Esophagus (tissue), 2 donors: ENCODE measurements around the gene PPP1R9A. TPM values are rescaled to one million over a fixed set of nuclear protein-coding genes. Genes with fewer than 3 reads are reported as not detected.
"Not testable (repeated sequence)": the region's sequence is repeated elsewhere in the genome, so short reads cannot be mapped to it uniquely, and the experiment has no call there.

ENCODE experiments used
- H3K27ac ChIP-seq, 2 donors: one replicate each; pipeline ENCODE4 v1.5.1; 2013; ENCODE audit warnings: low read depth in 2 of 2, mild to moderate bottlenecking in 2 of 2, inconsistent platforms in 1 of 2, low read length in 1 of 2, moderate library complexity in 1 of 2
- H3K27me3 ChIP-seq, 2 donors: one replicate each; pipeline ENCODE4 v1.6.1; 2013; ENCODE audit warnings: low read length in 2 of 2, control low read depth in 1 of 2, mild to moderate bottlenecking in 1 of 2; ENCODE audit not compliant: insufficient read depth in 2 of 2, control insufficient read depth in 1 of 2
- H3K36me3 ChIP-seq, 2 donors: one replicate each; pipeline ENCODE4 v1.6.1; 2013; ENCODE audit warnings: low read length in 1 of 2; ENCODE audit not compliant: control insufficient read depth in 2 of 2, insufficient read depth in 2 of 2
- H3K4me1 ChIP-seq, 2 donors: one replicate each; pipeline ENCODE4 v1.6.1; 2013; ENCODE audit warnings: low read length in 1 of 2; ENCODE audit not compliant: control insufficient read depth in 2 of 2, insufficient read depth in 2 of 2
- H3K4me3 ChIP-seq, 2 donors: one replicate each; pipeline ENCODE4 v1.5.1; 2013; ENCODE audit warnings: low read length in 2 of 2, mild to moderate bottlenecking in 2 of 2, low read depth in 1 of 2, moderate library complexity in 1 of 2
- H3K9me3 ChIP-seq, 2 donors: one replicate each; pipeline ENCODE4 v1.6.1; 2013; ENCODE audit warnings: mild to moderate bottlenecking in 2 of 2, low read depth in 1 of 2, low read length in 1 of 2, moderate library complexity in 1 of 2; ENCODE audit not compliant: control insufficient read depth in 2 of 2, insufficient read depth in 1 of 2
- WGBS, 2 donors: extraction: QIAGEN DNeasy Blood & Tissue Kit; methylation state at CpG; one replicate each; pipeline ENCODE4 v1.1.7; 2013; 5-methylcytosine and 5-hydroxymethylcytosine counted together
- polyA plus RNA-seq, 2 donors: library from polyadenylated mRNA; stranded (reverse); fragments of 200-250 nt; gene quantifications; one replicate each; pipeline ENCODE4 v1.2.3, GENCODE V29; 2013
- donor health status: healthy with polysubstance abuse.
- donor health status: Bipolar disorder and iron deficiency.

The PPP1R9A gene
- polyA plus RNA-seq, 2 donors, result 0.51 to 0.65 TPM

GRCh38 chr7:94998266-94999068, 91.1 kb downstream of the PPP1R9A start:
- Histone ChIP-seq H3K36me3 (no peaks in the 10 kb centered on the region), H3K4me1 (peaks cover 0 to 3% of the 10 kb centered on the region in 2 donors), H3K27me3 (no peaks in the 10 kb centered on the region), H3K9me3 (no peaks in the 10 kb centered on the region), H3K27ac (peak overlapping the region in 1 of 2 donors; percentile 21), H3K4me3 (no peak overlapping the region)
- WGBS, 2 donors, result 66 to 68% methylated on average over 3 of the region's 3 CpGs

DNA sequence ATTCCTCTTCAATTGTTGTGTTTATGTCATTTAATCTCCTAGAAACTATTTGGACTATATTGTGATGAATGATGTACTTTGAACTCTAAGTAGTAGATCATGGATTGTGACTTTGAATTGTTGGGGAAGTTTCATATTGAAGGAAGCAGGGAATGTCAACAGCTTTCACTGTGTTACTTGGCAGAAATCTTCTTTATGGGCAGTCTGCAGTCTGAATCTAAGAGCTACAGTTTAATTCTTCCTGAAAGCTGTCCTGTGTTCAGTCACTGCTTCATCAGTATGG, 91.6 kb downstream of the PPP1R9A start:
- Histone ChIP-seq H3K4me1 (peaks cover 0 to 3% of the 10 kb centered on the region in 2 donors), H3K27ac (no peak overlapping the region), H3K36me3 (no peaks in the 10 kb centered on the region)

GRCh38 chr7:94999601-95000000, 92.2 kb downstream of the PPP1R9A start:
- H3K27ac ChIP-seq, H3K4me3 ChIP-seq, H3K4me1 ChIP-seq, H3K9me3 ChIP-seq, H3K36me3 ChIP-seq, H3K27me3 ChIP-seq: not testable (repeated sequence)
- WGBS, 2 donors, result 93 to 94% methylated on average over 5 of the region's 5 CpGs

More for the DNA sequence above, 91.6 kb downstream of the PPP1R9A start:
- Histone ChIP-seq H3K4me3 (no peak overlapping the region), H3K27me3 (no peaks in the 10 kb centered on the region), H3K9me3 (no peaks in the 10 kb centered on the region)

GRCh38 chr7:95001258-95001657, 93.9 kb downstream of the PPP1R9A start:
- 82 to 83% methylated on average over 3 of the region's 3 CpGs for WGBS, 2 donors

DNA sequence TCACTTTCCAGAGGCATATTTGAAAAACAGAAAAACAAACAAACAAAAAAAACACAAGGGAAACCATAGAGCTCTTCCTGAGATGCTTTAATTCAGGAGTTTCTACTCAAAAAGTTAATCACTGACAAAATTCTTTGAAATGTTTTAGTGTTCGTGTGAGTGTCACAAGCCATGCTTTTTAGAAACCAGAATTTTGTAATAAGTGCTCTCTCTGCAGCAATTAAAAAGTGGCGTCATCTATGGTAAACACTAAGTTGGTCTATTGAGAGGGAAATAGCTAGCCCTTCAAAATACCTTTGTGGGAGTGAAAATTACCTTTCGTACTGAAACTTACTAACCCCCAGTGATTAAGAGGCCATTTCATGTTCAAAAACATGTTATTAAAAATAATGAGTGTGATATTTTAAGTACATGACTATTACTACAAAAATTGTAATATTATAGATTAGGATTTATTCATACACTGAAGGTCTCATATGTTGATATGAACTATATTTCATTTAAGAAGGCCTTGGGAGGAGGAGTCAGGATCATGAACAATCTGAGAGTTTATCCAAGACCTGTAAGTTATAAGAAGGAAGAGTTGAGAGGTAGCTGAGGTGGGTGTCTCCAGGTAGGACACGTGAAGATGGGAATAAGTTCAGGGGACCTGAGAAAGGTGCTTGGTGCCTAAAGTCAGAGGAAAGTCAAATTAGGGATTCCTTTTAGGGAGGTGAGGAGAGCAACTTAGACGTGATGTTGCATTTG, 94.6 kb downstream of the PPP1R9A start:
- Histone ChIP-seq H3K27ac (no peak overlapping the region), H3K36me3 (no peaks in the 10 kb centered on the region)
- WGBS, 2 donors, result 89 to 93% methylated on average over 5 of the region's 5 CpGs

More at GRCh38 chr7:95001258-95001657, 93.9 kb downstream of the PPP1R9A start:
- Histone ChIP-seq H3K4me3 (no peak overlapping the region), H3K27ac (no peak overlapping the region), H3K27me3 (no peaks in the 10 kb centered on the region), H3K36me3 (no peaks in the 10 kb centered on the region), H3K9me3 (no peaks in the 10 kb centered on the region), H3K4me1 (peaks cover 0 to 3% of the 10 kb centered on the region in 2 donors)

DNA sequence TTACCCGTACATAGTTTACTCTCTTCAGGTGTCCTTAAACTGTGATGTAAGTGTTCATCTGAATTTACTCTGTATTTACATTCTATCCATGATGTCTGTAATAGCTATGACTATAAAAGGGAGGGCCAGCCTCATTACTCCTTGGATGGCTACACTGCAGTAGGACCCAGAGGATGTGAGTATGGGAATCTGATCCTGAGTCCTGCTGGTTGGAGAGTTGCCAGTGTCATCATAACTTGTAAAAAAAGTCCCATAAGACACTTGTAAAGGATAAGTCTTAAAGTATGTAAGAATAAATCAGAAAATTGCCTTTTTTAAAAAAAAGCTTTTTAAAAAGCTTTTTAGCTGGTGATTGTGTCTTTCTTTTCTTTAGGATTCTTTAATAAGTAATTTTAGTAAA, 95.4 kb downstream of the PPP1R9A start:
- WGBS, 2 donors, result 94 to 96% methylated on average over 1 of the region's 1 CpG

More for the DNA sequence above, 94.6 kb downstream of the PPP1R9A start:
- Histone ChIP-seq H3K27me3 (no peaks in the 10 kb centered on the region), H3K4me1 (peaks cover 0 to 3% of the 10 kb centered on the region in 2 donors), H3K9me3 (no peaks in the 10 kb centered on the region), H3K4me3 (no peak overlapping the region)

GRCh38 chr7:95004618-95005247, 97.3 kb downstream of the PPP1R9A start:
- H3K27me3 ChIP-seq, result no peaks in the 10 kb centered on the region
- H3K36me3 ChIP-seq, result no peaks in the 10 kb centered on the region
- 55 to 59% methylated on average over 6 of the region's 6 CpGs for WGBS, 2 donors
- no peaks in the 10 kb centered on the region for H3K9me3 ChIP-seq
- H3K4me1 ChIP-seq, result no peaks in the 10 kb centered on the region
- no peak overlapping the region for H3K27ac ChIP-seq
- H3K4me3 ChIP-seq, result no peak overlapping the region

More for the DNA sequence above, 95.4 kb downstream of the PPP1R9A start:
- Histone ChIP-seq H3K27ac (no peak overlapping the region), H3K4me1 (peaks cover 0 to 3% of the 10 kb centered on the region in 2 donors), H3K36me3 (no peaks in the 10 kb centered on the region), H3K27me3 (no peaks in the 10 kb centered on the region), H3K9me3 (no peaks in the 10 kb centered on the region), H3K4me3 (no peak overlapping the region)

GRCh38 chr7:95006010-95006409, 98.6 kb downstream of the PPP1R9A start:
- H3K4me3 ChIP-seq, result no peak overlapping the region
- H3K4me1 ChIP-seq, result no peaks in the 10 kb centered on the region
- whole genome bisulfite sequencing, 2 donors, result 94 to 97% methylated on average over 5 of the region's 5 CpGs
- no peaks in the 10 kb centered on the region for H3K36me3 ChIP-seq
- no peaks in the 10 kb centered on the region for H3K9me3 ChIP-seq
- H3K27ac ChIP-seq, result no peak overlapping the region
- no peaks in the 10 kb centered on the region for H3K27me3 ChIP-seq

DNA sequence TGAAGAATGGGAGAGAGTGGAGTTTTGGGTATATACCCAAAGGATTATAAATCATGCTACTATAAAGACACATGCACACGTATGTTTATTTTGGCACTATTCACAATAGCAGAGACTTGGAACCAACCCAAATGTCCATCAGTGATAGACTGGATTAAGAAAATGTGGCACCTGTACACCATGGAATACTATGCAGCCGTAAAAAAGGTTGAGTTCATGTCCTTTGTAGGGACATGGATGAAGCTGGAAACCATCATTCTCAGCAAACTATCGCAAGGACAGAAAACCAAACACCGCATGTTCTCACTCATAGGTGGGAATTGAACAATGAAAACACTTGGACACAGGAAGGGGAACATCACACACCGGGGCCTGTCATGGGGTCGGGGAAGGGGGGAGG, 101.4 kb downstream of the PPP1R9A start:
- not testable (repeated sequence) for H3K9me3 ChIP-seq, H3K36me3 ChIP-seq, H3K27me3 ChIP-seq, H3K4me1 ChIP-seq, H3K4me3 ChIP-seq, H3K27ac ChIP-seq
- WGBS, 2 donors, result 85 to 88% methylated on average over 6 of the region's 6 CpGs
